Uterus (tissue), 4 donors: ENCODE results near the gene BID. TPM values are rescaled to one million over a fixed set of nuclear protein-coding genes. Genes with fewer than 3 reads are reported as not detected.

Source experiments
- DNase-seq, 2 donors: peaks; one replicate each; pipeline ENCODE4 v3.0.0-alpha.2; 2019 to 2020
- H3K27ac ChIP-seq, 2 donors: fragments of 200-600 bp; sonication (generic); 1 replicate in 1 of 2; 2 replicates in 1 of 2; pipeline ENCODE4 v1.5.1; 2016 to 2018
- H3K27me3 ChIP-seq, 2 donors: fragments of 200-600 bp; sonication (generic); one replicate each; pipeline ENCODE4 v1.5.1; 2018 to 2019; ENCODE audit warnings: control low read depth in 1 of 2
- H3K36me3 ChIP-seq, 2 donors: fragments of 200-600 bp; sonication (generic); one replicate each; pipeline ENCODE4 v1.5.1; 2019; ENCODE audit warnings: control low read depth in 1 of 2
- H3K4me1 ChIP-seq, 2 donors: fragments of 200-600 bp; sonication (generic); one replicate each; pipeline ENCODE4 v1.5.1; 2018 to 2019; ENCODE audit warnings: control low read depth in 1 of 2
- H3K4me3 ChIP-seq, 2 donors: fragments of 200-600 bp; sonication (generic); 1 replicate in 1 of 2; 2 replicates in 1 of 2; pipeline ENCODE4 v1.5.1; 2018 to 2019; ENCODE audit warnings: mild to moderate bottlenecking in 1 of 2
- H3K9me3 ChIP-seq, 2 donors: fragments of 200-600 bp; sonication (generic); one replicate each; pipeline ENCODE4 v1.5.1; 2019; ENCODE audit warnings: control low read depth in 1 of 2
- POLR2A ChIP-seq, 2 donors: fragments of 450-650 bp; IDR thresholded peaks; one replicate each; pipeline ENCODE4 v1.6.1; 2016; ENCODE audit warnings: antibody characterized with exemption in 2 of 2, mild to moderate bottlenecking in 1 of 2, moderate library complexity in 1 of 2
- intact Hi-C: fragments of 100-400 bp; cut with DNase I; formaldehyde crosslinking; loops from one replicate; pipeline ENCODE4 v1.15.1; 2023; ENCODE audit warnings: low total_unique reads
- total RNA-seq, 4 donors: library from RNA; depleted of rRNA in 3 of 4; stranded (reverse); fragments of >200 nt in 3 of 4; gene quantifications; one replicate each; pipeline versions ENCODE4 v1.1.0 to v1.2.4, GENCODE V29; 2014 to 2023
- TF ChIP-seq, protein P1 (sequence below), 4 experiments: fragments of 200-600 bp in 2 of 4; fragments of 450-650 bp in 2 of 4; sonication (generic) in 2 of 4; IDR thresholded peaks; one replicate each; pipeline ENCODE4 v1.5.1; 2016 to 2019; ENCODE audit warnings: antibody characterized with exemption in 4 of 4, mild to moderate bottlenecking in 2 of 4, moderate library complexity in 1 of 4
- donor health status: DM: yes; HTN: yes; CAD: no.

The BID gene
- total RNA-seq, 4 donors from 2014 or later = 0.77 to 96.2 (median 10.4) TPM

DNA sequence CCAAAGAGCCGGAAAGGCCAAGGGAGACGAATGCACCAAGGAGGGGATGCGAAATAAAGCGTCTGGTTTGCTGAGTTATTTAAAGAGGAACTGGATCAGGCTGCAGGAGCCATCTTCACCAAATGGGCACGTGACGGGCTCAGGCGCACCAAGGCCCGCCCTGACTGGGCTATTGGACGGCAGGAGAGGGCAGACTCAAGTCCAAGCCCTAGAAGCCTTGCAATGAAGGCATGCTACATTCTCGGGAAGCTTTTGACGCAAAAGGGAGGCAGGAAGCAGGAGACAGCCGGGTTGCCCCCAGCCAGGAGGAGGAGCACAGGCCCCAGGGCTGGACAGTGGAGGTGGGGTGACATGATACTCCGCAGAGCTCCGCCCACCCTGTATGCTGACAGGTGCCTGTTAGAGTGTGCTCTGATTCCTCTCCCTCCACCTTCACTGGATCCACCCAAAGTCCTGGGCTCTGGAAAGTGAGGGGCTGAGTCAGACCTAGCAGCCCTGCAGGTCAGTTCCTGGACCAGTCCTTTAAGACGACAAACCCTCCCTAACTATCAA, 41.5 kb upstream of the BID start:
- H3K27ac ChIP-seq = no peak overlapping the region
- H3K4me3 ChIP-seq = no peak overlapping the region
- TF ChIP-seq, protein P1, sequence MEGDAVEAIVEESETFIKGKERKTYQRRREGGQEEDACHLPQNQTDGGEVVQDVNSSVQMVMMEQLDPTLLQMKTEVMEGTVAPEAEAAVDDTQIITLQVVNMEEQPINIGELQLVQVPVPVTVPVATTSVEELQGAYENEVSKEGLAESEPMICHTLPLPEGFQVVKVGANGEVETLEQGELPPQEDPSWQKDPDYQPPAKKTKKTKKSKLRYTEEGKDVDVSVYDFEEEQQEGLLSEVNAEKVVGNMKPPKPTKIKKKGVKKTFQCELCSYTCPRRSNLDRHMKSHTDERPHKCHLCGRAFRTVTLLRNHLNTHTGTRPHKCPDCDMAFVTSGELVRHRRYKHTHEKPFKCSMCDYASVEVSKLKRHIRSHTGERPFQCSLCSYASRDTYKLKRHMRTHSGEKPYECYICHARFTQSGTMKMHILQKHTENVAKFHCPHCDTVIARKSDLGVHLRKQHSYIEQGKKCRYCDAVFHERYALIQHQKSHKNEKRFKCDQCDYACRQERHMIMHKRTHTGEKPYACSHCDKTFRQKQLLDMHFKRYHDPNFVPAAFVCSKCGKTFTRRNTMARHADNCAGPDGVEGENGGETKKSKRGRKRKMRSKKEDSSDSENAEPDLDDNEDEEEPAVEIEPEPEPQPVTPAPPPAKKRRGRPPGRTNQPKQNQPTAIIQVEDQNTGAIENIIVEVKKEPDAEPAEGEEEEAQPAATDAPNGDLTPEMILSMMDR (IDR thresholded peaks at IDR 0.05) = no peak
- TF ChIP-seq POLR2A (IDR thresholded peaks at IDR 0.05) = no peak
- H3K4me1 ChIP-seq = no peaks in the 10 kb centered on the region
- no peaks in the 10 kb centered on the region for H3K36me3 ChIP-seq
- no peaks in the 10 kb centered on the region for H3K9me3 ChIP-seq
- no peaks in the 10 kb centered on the region for H3K27me3 ChIP-seq
- DNase-seq = no peak
- intact Hi-C loops = no loop called here

DNA sequence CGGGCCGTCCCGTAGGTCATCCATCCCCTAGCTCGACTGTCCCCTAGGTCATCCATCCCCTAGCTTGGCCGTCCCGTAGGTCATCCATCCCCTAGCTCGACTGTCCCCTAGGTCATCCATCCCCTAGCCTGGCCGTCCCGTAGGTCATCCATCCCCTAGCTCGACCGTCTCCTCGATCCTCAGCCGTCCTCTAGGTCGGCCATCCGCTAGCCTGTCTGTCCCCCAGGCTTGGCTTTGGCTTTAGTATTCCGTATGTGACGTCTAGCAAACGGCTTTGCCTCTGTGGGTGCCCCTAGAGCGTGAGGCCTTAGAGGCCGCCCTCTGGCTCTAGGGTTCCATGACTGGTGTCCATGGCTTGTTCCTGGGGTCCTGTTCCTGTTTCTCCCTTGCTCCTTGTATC, 40.6 kb upstream of the BID start:
- no peaks in the 10 kb centered on the region for H3K36me3 ChIP-seq
- TF ChIP-seq, protein P1 (IDR thresholded peaks at IDR 0.05) = no peak
- TF ChIP-seq POLR2A (IDR thresholded peaks at IDR 0.05) = no peak
- no peaks in the 10 kb centered on the region for H3K9me3 ChIP-seq
- no peak overlapping the region for H3K4me3 ChIP-seq
- H3K27me3 ChIP-seq = no peaks in the 10 kb centered on the region
- no peak for DNase-seq
- intact Hi-C loops = no loop called here
- no peaks in the 10 kb centered on the region for H3K4me1 ChIP-seq
- H3K27ac ChIP-seq = no peak overlapping the region

DNA sequence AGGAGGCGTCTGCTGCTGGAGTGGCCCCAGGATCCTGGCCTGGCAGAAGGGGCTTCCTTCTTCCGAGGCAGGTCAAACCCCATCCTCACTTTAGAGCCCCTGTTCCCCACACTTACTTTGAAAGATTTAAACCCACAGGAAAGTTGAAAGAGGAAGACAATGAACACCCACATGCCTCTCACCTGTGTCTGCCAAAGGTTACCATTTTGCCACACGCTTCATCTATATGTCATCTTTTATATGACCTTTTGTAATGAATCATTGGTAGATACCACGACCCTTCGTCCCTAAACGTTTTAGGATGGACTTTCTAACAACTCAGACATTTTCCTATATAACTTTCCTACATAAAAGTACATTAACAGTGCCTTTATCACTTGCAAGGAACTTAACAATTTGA, 39.8 kb upstream of the BID start:
- no peak overlapping the region for H3K27ac ChIP-seq
- no peaks in the 10 kb centered on the region for H3K9me3 ChIP-seq
- no peaks in the 10 kb centered on the region for H3K27me3 ChIP-seq
- H3K36me3 ChIP-seq = no peaks in the 10 kb centered on the region
- no peak for TF ChIP-seq POLR2A (IDR thresholded peaks at IDR 0.05)
- TF ChIP-seq, protein P1 (IDR thresholded peaks at IDR 0.05) = no peak
- intact Hi-C loops = no loop called here
- no peaks in the 10 kb centered on the region for H3K4me1 ChIP-seq
- no peak overlapping the region for H3K4me3 ChIP-seq
- no peak for DNase-seq

DNA sequence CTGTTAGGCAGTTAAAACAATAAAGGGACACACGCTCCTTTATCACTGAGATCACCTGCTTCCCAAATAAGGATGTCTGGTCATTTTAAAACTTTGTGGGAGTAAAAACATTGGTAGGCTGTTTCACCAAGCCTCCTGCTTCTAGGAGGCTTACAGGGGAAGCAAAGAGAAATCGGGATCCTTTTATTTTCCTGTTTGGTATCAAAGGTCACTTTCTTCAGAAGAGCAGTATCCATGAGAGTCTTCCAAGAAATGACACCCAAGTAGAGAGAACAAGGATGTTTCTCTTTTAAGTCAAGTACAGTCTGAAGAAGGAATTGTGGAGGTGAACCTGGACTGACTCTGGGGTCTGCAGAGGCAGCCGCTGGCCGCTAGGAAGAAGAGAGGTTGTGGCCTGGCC, 36.9 kb upstream of the BID start:
- Histone ChIP-seq H3K4me3 (no peak overlapping the region), H3K27me3 (no peaks in the 10 kb centered on the region), H3K36me3 (no peaks in the 10 kb centered on the region), H3K27ac (no peak overlapping the region), H3K9me3 (no peaks in the 10 kb centered on the region), H3K4me1 (no peaks in the 10 kb centered on the region)
- no peak for DNase-seq
- intact Hi-C loops = no loop called here
- TF ChIP-seq, protein P1 (IDR thresholded peaks at IDR 0.05) = no peak
- TF ChIP-seq POLR2A (IDR thresholded peaks at IDR 0.05) = no peak

DNA sequence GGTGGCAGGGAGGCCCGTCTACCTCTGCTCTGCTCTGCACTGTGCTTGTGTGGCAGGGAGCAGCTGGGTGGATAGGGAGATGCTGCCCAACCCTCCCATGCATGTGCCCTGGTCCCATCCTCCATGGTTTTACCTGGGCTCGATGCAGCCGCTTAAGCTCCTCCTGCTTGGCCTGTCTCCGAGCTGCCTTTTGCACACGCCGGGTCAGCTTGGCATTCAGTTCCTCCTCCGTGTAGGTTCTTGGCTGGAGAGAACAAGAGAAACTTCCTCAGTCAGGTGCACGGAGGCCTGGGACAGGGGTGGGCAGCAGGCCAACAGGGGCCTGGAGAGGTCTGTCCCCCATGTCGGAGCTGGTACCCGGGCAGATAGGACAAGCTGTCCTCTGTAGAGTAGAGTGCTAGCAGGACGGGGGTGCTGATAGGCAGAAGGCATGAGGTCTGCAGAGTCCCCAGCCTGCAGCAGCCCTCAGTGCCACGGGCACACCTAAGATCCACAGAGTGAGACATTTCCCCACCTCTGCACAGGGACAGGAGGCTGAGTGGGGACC, 36.4 kb upstream of the BID start:
- Histone ChIP-seq H3K27ac (no peak overlapping the region), H3K4me1 (no peaks in the 10 kb centered on the region), H3K27me3 (no peaks in the 10 kb centered on the region), H3K36me3 (no peaks in the 10 kb centered on the region), H3K4me3 (no peak overlapping the region), H3K9me3 (no peaks in the 10 kb centered on the region)
- intact Hi-C loops = no loop called here
- TF ChIP-seq, protein P1 (IDR thresholded peaks at IDR 0.05) = no peak
- TF ChIP-seq POLR2A (IDR thresholded peaks at IDR 0.05) = no peak
- DNase-seq = no peak
